ENCODE data around the gene ATL1.
"Not testable (repeated sequence)": the region's sequence is repeated elsewhere in the genome, so short reads cannot be mapped to it uniquely, and the experiment has no call there.

ATL1 gene

GRCh38 chr14:50538034-50538433 is 21.9 kb upstream of the ATL1 start:
- not testable (repeated sequence) for DNase-seq

DNA sequence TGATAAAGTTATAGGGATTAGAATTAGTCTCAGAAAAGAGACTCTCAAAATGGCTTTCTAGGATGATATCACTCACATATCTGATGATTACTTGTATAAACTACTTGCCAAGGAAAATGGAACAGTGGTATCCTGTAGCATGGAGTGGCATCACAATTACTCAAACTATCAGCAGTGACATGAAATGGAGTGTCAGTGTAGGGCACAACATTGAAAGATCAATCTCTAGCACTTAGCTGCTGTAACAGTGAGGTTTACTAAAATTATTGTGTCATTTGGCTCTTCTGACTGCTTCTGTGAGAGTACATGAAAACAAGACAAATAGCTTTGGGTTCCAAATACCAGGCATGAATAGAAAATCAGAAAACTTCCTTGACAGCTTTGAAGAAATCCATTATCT is 20.9 kb upstream of the ATL1 start:
- DNase-seq = no peak

DNA sequence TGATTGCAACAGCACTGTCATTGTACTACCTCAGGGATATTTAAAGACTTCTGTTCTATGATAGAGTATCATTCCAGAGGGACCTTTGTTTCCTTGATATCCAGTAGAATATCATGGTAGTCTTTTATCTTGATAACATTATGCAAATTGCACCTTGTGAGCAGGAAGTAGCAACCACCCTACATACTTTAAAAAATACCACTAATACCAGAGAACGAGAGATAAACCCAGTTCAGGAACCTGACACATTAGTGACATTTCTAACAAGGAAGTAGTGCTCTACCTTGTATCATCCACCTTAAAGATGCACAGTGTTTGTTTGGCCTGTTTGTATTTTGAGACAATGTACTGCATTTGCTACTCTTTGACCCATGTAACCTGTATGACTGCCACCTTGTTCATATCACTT is 18.8 kb upstream of the ATL1 start:
- DNase-seq = no peak

DNA sequence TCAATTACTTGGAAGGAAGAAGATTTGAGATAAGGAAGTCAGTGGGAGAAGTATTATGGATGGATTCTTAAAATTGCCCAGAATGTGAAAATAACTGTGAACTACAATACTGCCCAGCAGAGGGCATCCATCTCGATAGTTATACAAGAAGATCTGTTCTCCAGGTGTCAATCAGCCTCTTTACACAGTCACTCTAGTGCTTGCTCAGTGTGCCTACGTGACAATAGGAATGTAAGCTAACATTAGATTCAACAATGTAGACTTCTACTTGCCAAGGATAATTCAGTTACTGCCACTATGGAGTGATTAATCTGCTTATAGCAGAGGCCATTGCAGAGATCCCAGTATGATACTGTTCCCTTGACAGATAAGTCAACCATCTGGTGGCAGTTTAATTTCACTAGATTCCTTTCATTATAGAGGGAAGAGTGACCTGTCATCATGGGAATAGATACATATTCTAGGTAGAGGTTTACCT is 17.0 kb upstream of the ATL1 start:
- DNase-seq = peak; percentile 20

DNA sequence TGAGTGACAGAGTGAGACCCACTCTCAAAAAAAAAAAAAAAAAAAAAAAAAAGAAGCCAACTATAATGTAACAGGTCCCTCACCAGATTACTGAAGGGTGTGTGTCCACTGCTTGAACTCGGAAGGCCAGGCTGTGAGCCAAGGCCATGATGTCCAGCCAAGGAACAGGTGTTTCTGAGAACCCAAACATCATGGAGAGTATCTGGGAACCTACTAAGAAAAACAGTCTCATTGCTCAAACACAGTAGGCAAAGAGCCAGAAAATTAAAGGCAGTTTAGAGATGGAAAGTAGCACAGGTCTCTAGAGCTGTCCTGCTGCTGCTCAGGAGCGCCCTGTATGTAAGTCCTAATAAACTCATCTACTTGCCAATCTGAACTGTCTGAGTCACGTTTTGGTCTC is 15.0 kb upstream of the ATL1 start:
- DNase-seq = no peak

- DNase-seq = no peak
Measured at GRCh38 chr14:50545618-50546017, 14.3 kb upstream of the ATL1 start.

GRCh38 chr14:50550294-50550693 is 9.7 kb upstream of the ATL1 start:
- no peak for DNase-seq

DNA sequence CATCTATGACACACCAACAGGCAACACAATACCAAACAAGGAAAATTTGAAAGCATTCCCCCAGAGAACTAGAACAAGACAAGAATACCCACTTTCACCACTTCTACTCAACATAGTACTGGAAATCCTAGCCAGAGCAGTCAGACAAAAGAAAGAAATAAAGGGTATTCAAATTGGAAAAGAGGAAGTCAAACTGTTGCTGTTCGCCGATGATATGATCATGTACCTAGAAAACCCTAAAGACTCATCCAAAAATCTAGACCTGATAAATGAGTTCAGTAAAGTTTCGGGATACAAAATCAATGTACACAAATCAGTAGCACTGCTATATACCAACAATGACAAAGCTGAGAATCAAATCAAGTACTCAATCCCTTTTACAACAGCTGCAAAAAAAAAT is 8.1 kb upstream of the ATL1 start:
- DNase-seq = no peak

- DNase-seq = not testable (repeated sequence)
Measured at GRCh38 chr14:50552796-50553195, 7.1 kb upstream of the ATL1 start.

- DNase-seq = no peak
Measured at GRCh38 chr14:50560931-50561285, 963 bp downstream of the ATL1 start.

DNA sequence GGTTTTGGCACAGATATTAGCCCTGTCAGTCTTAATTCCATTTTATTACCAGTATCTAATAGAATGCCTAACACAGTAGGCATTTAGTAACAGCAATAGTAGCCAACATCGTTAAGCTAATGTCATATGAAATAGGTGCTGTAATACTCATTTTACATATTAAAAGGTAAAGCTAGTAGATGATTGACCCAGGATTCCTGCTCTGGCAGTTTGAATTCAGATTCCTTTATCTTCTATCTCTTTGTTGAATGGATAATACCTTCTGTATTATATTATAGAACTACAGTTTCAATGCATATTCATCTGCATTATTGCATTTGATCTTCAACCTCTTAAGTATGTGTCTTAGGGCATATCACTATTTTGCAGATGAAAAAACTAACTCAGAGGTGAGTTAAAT is 2.9 kb downstream of the ATL1 start:
- no peak for DNase-seq

- DNase-seq = no peak
Measured at GRCh38 chr14:50569714-50570274, 9.8 kb downstream of the ATL1 start.

GRCh38 chr14:50573862-50574261 is 13.9 kb downstream of the ATL1 start:
- DNase-seq = no peak

GRCh38 chr14:50575769-50576168 is 15.8 kb downstream of the ATL1 start:
- DNase-seq = no peak

GRCh38 chr14:50577982-50578381 is 18.0 kb downstream of the ATL1 start:
- no peak for DNase-seq

- DNase-seq = no peak
Measured at GRCh38 chr14:50578433-50578832, 18.5 kb downstream of the ATL1 start.

DNA sequence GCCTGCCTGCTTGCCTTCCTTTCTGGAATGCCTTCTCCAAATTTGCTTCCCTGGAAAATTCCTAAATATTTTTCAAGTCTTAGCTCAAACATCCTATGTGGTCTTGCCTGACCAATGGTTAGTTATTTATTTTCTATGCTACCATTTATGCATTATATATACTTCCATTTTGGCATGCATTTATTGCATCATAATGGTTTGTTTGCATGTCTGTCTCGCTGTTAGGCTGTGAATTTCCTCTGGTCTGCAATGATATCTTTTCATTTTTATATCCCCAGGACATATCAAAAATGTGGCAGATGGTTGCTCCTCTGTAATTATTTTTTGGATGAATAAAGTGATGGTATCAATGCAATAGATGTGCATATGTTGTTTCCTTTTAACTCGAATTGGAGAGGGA is 30.5 kb downstream of the ATL1 start:
- DNase-seq = no peak

GRCh38 chr14:50594577-50595316 is 34.8 kb downstream of the ATL1 start:
- DNase-seq = no peak

DNA sequence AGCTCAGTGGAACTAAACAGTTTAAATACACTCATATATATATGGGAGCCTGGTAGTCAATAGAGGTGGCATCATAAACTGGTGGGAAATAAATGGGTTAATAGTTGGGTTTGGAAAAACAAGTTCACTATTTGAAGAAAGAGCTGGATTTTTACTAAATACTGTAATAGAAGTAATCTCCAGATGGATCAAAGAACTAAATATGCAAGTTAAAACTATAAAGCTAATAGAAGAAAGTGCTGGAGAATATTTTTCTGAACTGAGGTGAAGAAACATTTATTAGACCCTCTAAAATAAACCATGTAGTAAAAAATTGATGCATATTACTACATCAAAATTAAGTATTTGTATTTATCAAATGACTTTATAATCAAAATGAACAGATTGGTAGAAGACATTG is 38.8 kb downstream of the ATL1 start:
- no peak for DNase-seq

DNA sequence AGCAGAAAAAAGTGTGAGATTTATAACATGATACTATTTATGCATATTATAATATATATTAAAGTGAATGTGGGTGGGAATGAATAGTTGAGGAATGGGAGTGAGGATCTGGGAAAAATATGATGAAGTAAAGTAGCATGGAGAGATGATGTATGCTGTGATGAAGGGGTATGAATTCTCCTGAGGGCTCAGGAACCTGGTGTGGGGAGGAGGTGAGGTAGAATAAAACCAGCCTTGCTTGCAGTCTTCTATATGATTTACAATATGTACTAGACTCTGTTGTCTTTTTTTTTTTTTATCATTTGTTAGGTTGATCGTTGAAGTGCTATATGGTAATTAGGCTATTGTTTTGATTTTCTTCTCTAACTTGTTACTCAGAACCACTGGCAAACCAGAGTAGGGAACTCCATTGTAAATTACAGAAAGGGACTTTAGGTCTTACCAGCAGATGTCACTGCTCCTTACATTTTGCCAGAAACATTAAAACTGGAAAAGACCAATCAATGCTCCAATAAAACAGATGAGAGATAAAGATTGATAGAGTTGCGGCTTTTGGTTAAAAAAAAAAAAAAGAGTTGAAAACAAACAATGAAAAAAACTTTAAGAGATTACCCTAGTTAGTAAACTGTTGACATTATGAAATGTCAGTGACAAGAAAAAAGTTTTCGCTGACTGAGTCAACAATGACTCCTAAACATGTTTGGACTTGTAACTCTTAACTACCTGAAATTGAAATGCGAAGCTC is 39.9 kb downstream of the ATL1 start:
- no peak for DNase-seq

- no peak for DNase-seq
Measured at GRCh38 chr14:50600849-50601248, 40.9 kb downstream of the ATL1 start.

GRCh38 chr14:50601394-50601793 is 41.4 kb downstream of the ATL1 start:
- DNase-seq = no peak

GRCh38 chr14:50602035-50602434 is 42.1 kb downstream of the ATL1 start:
- DNase-seq = no peak

- no peak for DNase-seq
Measured at GRCh38 chr14:50603565-50603964, 43.6 kb downstream of the ATL1 start.
